SK-N-SH (cell line): ENCODE data around the gene RPAP3. TPM values are rescaled to one million over a fixed set of nuclear protein-coding genes. Genes with fewer than 3 reads are reported as not detected.
"Not testable (repeated sequence)": the region's sequence is repeated elsewhere in the genome, so short reads cannot be mapped to it uniquely, and the experiment has no call there.

Source experiments
- CTCF ChIA-PET: fragments of 300-600, 350-600 bp; formaldehyde crosslinking; extraction: SDS; loops from one replicate; lab custom pipeline; 2021; lab: Yijun Ruan, JAX
- POLR2A ChIA-PET: fragments of 350-600 bp; sonication (Branson Sonifier 250); formaldehyde crosslinking; extraction: SDS; loops from one replicate; lab custom pipeline; 2020; ENCODE audit warnings: antibody characterized with exemption, inconsistent platforms; lab: Yijun Ruan, JAX
- DNase-seq: peaks from one replicate; pipeline ENCODE4 v3.0.0; 2012
- H2AFZ ChIP-seq: fragments of 200-600 bp; sonication (generic); 2 replicates; pipeline ENCODE4 v1.8.1; 2016; ENCODE audit warnings: antibody characterized with exemption, mild to moderate bottlenecking, low read depth
- H3F3A ChIP-seq: fragments of 200-600 bp; sonication (generic); replicated peaks from 2 replicates; pipeline ENCODE3; 2016; ENCODE audit warnings: antibody characterized with exemption, mild to moderate bottlenecking; ENCODE audit not compliant: insufficient read depth
- H3K27ac ChIP-seq, 2 experiments: fragments of 200-500 bp in 1 of 2; fragments of 200-600 bp in 1 of 2; sonication (Bioruptor generic) in 1 of 2; sonication (generic), shearing (Covaris generic) in 1 of 2; 2 replicates each; pipeline versions ENCODE4 v1.5.1 to v1.6.1; 2014 to 2016; ENCODE audit warnings: low read depth in 2 of 2, inconsistent platforms in 1 of 2, low read length in 1 of 2, mild to moderate bottlenecking in 1 of 2, mixed read lengths in 1 of 2
- H3K27me3 ChIP-seq: fragments of 200-600 bp; sonication (generic), shearing (Covaris generic); 2 replicates; pipeline ENCODE4 v1.6.1; 2016; ENCODE audit warnings: mixed run types; ENCODE audit not compliant: insufficient read depth
- H3K36me3 ChIP-seq, 2 experiments: fragments of 200-500 bp in 1 of 2; fragments of 200-600 bp in 1 of 2; sonication (Bioruptor generic) in 1 of 2; sonication (generic) in 1 of 2; replicated peaks in 1 of 2; 2 replicates each; pipeline versions ENCODE3 to v1.5.1; 2014 to 2016; ENCODE audit warnings: low read length in 1 of 2, mild to moderate bottlenecking in 1 of 2; ENCODE audit not compliant: insufficient read depth in 2 of 2, control insufficient read depth in 1 of 2
- H3K4me1 ChIP-seq, 2 experiments: fragments of 200-500 bp in 1 of 2; fragments of 200-600 bp in 1 of 2; sonication (Bioruptor generic) in 1 of 2; sonication (generic), shearing (Covaris generic) in 1 of 2; 2 replicates each; pipeline versions ENCODE4 v1.5.1 to v1.6.1; 2014 to 2016; ENCODE audit warnings: low read depth in 1 of 2, low read length in 1 of 2, mixed run types in 1 of 2; ENCODE audit not compliant: insufficient read depth in 2 of 2, control insufficient read depth in 1 of 2
- H3K4me2 ChIP-seq: fragments of 200-600 bp; sonication (generic), shearing (Covaris generic); 2 replicates; pipeline ENCODE4 v1.6.1; 2017; ENCODE audit warnings: mixed run types
- H3K4me3 ChIP-seq, 2 experiments: fragments of 200-500 bp in 1 of 2; fragments of 200-600 bp in 1 of 2; sonication (Bioruptor generic) in 1 of 2; sonication (generic), shearing (Covaris generic) in 1 of 2; 2 replicates each; pipeline versions ENCODE4 v1.5.1 to v1.8.1; 2014 to 2016; ENCODE audit warnings: low read depth in 2 of 2, inconsistent platforms in 1 of 2, low read length in 1 of 2, mild to moderate bottlenecking in 1 of 2, mixed read lengths in 1 of 2, moderate library complexity in 1 of 2
- H3K79me2 ChIP-seq: fragments of 200-600 bp; sonication (generic); 2 replicates; pipeline ENCODE4 v1.8.1; 2017; ENCODE audit warnings: mild to moderate bottlenecking; ENCODE audit not compliant: insufficient read depth
- H3K9ac ChIP-seq: fragments of 200-600 bp; sonication (generic); 2 replicates; pipeline ENCODE4 v1.6.1; 2017; ENCODE audit warnings: mixed run types
- H3K9me2 ChIP-seq: fragments of 200-600 bp; sonication (generic); 2 replicates; pipeline ENCODE4 v1.6.1; 2017; ENCODE audit warnings: mixed run types
- H3K9me3 ChIP-seq: fragments of 200-600 bp; sonication (generic); 2 replicates; pipeline ENCODE4 v1.6.1; 2017; ENCODE audit warnings: mixed run types, mild to moderate bottlenecking, moderate library complexity
- H4K20me1 ChIP-seq: fragments of 200-600 bp; sonication (generic); 2 replicates; pipeline ENCODE4 v1.6.1; 2017; ENCODE audit warnings: mild to moderate bottlenecking, mixed run types; ENCODE audit not compliant: insufficient read depth
- CHD2 ChIP-seq: fragments of 150-350 bp; IDR thresholded peaks from 2 replicates; pipeline ENCODE4 v1.6.1; 2018; ENCODE audit warnings: low read length; ENCODE audit not compliant: partially characterized antibody
- POLR2AphosphoS5 ChIP-seq: IDR thresholded peaks from 2 replicates; pipeline ENCODE4 v1.6.1; 2012; ENCODE audit warnings: low read depth, low read length
- RCOR1 ChIP-seq: fragments of 150-350 bp; IDR thresholded peaks from 2 replicates; pipeline ENCODE4 v1.6.1; 2017; ENCODE audit warnings: antibody characterized with exemption, low read length
- WGBS: methylation state at CpG from one replicate; pipeline ENCODE4 v1.1.6; 2017; ENCODE audit warnings: low lambda C conversion rate; 5-methylcytosine and 5-hydroxymethylcytosine counted together
- polyA plus RNA-seq, 3 experiments: library from polyadenylated mRNA; depleted of rRNA; stranded (reverse); fragments of >200 nt; gene quantifications; 2 replicates each; pipeline ENCODE4 v1.2.3, GENCODE V29; 2012
- TF ChIP-seq, protein P1 (sequence below): IDR thresholded peaks from 2 replicates; pipeline ENCODE4 v1.4.0; 2012; ENCODE audit warnings: low read depth, borderline replicate concordance
- TF ChIP-seq, protein P2 (sequence below): IDR thresholded peaks from 2 replicates; pipeline ENCODE4 v1.4.0; 2012; ENCODE audit warnings: low read depth
- TF ChIP-seq, protein P3 (sequence below): fragments of 200-600 bp; sonication (generic); IDR thresholded peaks from 2 replicates; pipeline ENCODE4 v1.6.1; 2017; ENCODE audit warnings: antibody characterized with exemption, mild to moderate bottlenecking, moderate library complexity

Gene RPAP3
- polyA plus RNA-seq, 1 of the 3 experiments (the other 2 are of a cell fraction) = 6.7 TPM

DNA sequence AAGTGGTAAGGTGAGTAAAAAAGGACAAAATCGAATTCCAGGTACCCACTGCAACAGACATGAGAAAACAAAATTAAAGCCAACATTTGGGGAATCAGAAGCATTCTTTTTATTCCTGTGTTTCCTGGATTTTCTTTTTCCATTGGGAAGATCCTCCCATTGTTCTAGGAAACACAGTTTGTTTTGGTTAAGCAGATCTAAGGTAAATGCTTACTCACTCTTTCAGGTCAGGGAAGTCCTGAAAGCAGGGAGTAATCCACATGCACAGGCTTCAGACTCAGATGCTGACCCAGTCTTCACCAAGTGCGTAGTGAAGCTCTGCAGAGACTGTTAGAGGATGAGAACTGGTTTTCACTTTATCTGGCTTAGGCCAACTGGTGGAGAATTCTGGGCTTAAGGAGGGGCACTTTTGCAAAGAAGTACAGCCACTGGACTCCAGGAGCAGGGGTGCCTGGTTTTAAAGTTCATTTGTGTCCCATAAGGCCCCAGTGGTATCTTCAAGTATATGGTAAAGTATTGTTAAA is 57.7 kb downstream of the RPAP3 start (continued):
- TF ChIP-seq, protein P1, sequence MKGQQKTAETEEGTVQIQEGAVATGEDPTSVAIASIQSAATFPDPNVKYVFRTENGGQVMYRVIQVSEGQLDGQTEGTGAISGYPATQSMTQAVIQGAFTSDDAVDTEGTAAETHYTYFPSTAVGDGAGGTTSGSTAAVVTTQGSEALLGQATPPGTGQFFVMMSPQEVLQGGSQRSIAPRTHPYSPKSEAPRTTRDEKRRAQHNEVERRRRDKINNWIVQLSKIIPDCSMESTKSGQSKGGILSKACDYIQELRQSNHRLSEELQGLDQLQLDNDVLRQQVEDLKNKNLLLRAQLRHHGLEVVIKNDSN = no peak
- TF ChIP-seq CHD2 (no peak), POLR2AphosphoS5 (no peak)
- TF ChIP-seq, protein P2, sequence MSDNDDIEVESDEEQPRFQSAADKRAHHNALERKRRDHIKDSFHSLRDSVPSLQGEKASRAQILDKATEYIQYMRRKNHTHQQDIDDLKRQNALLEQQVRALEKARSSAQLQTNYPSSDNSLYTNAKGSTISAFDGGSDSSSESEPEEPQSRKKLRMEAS = no peak
- TF ChIP-seq, all 33 proteins: peak for 0

DNA sequence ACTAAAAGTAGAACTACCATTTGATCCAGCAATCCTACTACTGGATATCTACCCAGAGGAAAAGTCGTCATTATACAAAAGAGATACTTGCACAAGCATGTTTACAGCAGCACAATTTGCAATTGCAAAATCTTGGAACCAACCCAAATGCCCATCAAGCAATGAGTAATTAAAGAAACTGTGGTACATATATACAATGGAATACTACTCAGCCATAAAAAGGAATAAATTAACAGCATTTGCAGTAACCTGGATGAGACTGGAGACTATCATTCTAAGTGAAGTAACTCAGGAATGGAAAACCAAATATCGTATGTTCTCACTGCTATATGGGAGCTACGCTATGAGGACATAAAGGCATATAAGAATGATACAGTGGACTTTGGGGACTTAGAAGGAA is 63.5 kb downstream of the RPAP3 start:
- H3K79me2 ChIP-seq, H2AFZ ChIP-seq, DNase-seq, H3K9me2 ChIP-seq, H3F3A ChIP-seq, H3K4me2 ChIP-seq, H3K9ac ChIP-seq, POLR2A ChIA-PET, H4K20me1 ChIP-seq, H3K27ac ChIP-seq, CTCF ChIA-PET, H3K4me3 ChIP-seq, H3K27me3 ChIP-seq, H3K4me1 ChIP-seq: not testable (repeated sequence)
- H3K36me3 ChIP-seq = peaks cover 0 to 34% of the 10 kb centered on the region in 2 experiments
- H3K9me3 ChIP-seq = peaks cover 25% of the 10 kb centered on the region
- 95% methylated on average over 3 of the region's 3 CpGs for WGBS

DNA sequence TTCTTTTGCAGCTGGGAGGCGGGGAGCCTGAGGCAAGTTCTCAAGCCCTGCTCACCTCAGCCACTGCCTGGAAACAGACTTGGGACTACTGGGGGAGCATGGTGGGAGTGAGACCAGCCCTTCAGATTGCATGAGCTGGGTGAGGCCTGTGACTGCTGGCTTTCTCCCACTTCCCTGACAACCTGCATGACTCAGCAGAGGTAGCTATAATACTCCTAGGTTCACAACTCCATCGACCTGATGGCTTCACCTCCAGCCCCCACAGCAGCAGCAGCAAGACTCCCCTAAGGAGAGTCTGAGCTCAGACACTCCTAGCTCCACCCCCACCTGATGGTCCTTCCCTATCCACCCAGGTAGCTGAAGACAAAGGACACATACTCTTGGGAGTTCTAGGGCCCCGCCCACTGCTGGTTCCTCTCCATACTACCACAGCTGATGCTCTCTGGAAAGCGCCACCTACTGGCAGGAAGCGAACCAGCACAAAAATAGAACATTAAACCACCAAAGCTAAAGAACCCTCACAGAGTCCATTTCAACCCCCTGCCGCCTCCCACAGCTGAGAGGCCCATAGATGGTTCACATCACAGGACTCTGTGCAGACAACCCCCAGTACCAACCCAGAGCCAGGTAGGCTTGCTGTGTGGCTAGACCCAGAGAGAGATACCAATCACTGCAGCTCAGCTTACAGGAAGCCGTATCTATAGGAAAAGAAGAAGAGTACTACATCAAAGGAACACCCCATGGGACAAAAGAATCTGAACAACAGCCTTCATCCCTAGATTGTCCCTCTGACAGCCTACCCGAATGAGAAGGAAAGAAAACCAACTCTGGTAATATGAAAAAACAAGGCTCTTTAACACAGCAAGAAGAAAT is 68.7 kb downstream of the RPAP3 start:
- TF ChIP-seq RCOR1 = no peak
- TF ChIP-seq, protein P3, sequence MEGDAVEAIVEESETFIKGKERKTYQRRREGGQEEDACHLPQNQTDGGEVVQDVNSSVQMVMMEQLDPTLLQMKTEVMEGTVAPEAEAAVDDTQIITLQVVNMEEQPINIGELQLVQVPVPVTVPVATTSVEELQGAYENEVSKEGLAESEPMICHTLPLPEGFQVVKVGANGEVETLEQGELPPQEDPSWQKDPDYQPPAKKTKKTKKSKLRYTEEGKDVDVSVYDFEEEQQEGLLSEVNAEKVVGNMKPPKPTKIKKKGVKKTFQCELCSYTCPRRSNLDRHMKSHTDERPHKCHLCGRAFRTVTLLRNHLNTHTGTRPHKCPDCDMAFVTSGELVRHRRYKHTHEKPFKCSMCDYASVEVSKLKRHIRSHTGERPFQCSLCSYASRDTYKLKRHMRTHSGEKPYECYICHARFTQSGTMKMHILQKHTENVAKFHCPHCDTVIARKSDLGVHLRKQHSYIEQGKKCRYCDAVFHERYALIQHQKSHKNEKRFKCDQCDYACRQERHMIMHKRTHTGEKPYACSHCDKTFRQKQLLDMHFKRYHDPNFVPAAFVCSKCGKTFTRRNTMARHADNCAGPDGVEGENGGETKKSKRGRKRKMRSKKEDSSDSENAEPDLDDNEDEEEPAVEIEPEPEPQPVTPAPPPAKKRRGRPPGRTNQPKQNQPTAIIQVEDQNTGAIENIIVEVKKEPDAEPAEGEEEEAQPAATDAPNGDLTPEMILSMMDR = peak; percentile 53

DNA sequence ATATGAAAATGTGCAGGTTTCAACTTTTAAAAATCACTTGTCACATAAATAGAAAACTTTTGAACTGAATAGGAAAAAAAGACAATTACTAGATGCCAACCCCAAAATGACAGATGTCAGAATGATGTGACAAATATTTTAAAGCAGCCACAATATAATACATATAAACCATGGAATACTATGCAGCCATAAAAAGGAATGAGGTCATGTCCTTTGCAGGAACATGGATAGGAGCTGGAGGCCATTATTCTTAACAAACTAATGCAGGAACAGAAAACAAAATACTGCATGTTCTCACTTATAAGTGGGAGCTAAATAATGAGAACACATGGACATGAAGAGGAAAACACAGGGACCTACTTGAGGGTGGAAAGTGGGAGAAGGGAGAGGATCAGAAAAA is 70.1 kb downstream of the RPAP3 start:
- H3K4me2 ChIP-seq = not testable (repeated sequence)
- CTCF ChIA-PET = interaction anchor here (1.5 to 3.3 kb wide), 2 partner anchors 16 to 51 kb away, joined by 4 to 16 read pairs; no protein-coding TSS in a partner anchor

More for the DNA sequence above, 68.7 kb downstream of the RPAP3 start:
- ChIA-PET POLR2A (no interaction called here), CTCF (interaction anchor here (0.6 to 3.3 kb wide), 7 partner anchors 11 to 604 kb away, joined by 3 to 16 read pairs (median 4); no protein-coding TSS in a partner anchor)
- H2AFZ ChIP-seq = no peak overlapping the region
- peaks cover 11% of the 10 kb centered on the region; the same call in 1 of the 2 replicates for H3K9me3 ChIP-seq
- no peak overlapping the region for H3K27ac ChIP-seq
- H3F3A ChIP-seq = peaks cover 7% of the 10 kb centered on the region
- peaks cover 0 to 7% of the 10 kb centered on the region in 2 experiments for H3K36me3 ChIP-seq
- no peaks in the 10 kb centered on the region for H4K20me1 ChIP-seq
- H3K4me3 ChIP-seq = no peak overlapping the region
- H3K79me2 ChIP-seq = no peaks in the 10 kb centered on the region
- no peak overlapping the region for H3K9ac ChIP-seq
- WGBS = 50% methylated on average over 8 of the region's 8 CpGs
- DNase-seq = no peak
- H3K4me2 ChIP-seq = no peak overlapping the region
- H3K27me3 ChIP-seq = no peaks in the 10 kb centered on the region
- no peaks in the 10 kb centered on the region for H3K4me1 ChIP-seq
- no peaks in the 10 kb centered on the region for H3K9me2 ChIP-seq

More for the DNA sequence above, 70.1 kb downstream of the RPAP3 start:
- H3K4me3 ChIP-seq, H3K9me3 ChIP-seq, H3K9me2 ChIP-seq, DNase-seq, H3K27me3 ChIP-seq, POLR2A ChIA-PET, H3K4me1 ChIP-seq, H3F3A ChIP-seq, H4K20me1 ChIP-seq, H3K79me2 ChIP-seq, H2AFZ ChIP-seq, H3K9ac ChIP-seq, H3K27ac ChIP-seq: not testable (repeated sequence)
- peaks cover 0 to 12% of the 10 kb centered on the region in 2 experiments for H3K36me3 ChIP-seq
